GM18505 (cell line): Measurements from ENCODE around the gene CACNA1E.

Source experiments
- ATAC-seq: cut with Tn5 transposase; IDR thresholded peaks from one replicate; pipeline ENCODE4 v1.9.1; 2021; ENCODE audit not compliant: unreplicated experiment
- POLR2A ChIP-seq: IDR thresholded peaks from 4 replicates; pipeline ENCODE4 v1.6.1; 2011; ENCODE audit warnings: borderline replicate concordance; ENCODE audit not compliant: insufficient read depth, insufficient read length; ENCODE audit errors: extremely low read depth

CACNA1E gene

DNA sequence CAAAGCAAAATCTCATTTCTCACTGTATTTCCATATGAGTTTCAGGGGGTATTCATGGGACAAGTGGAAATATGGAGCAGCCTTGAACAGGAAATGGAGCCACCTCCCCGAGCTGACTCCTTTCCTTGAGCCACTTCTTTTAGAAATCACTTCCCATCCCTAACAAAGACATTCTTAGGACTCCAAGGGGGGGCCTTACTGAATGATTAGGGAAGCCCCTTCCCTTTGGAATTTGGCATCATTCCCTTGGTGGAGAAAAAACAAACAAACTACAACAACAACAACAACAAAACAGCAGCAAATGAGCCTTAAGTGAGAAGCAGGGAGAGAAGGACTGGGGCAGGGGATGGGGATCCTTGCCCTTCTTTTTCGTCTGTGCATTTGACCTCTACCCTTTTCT is 299.9 kb downstream of the CACNA1E start:
- TF ChIP-seq POLR2A: no peak
- no peak for ATAC-seq

DNA sequence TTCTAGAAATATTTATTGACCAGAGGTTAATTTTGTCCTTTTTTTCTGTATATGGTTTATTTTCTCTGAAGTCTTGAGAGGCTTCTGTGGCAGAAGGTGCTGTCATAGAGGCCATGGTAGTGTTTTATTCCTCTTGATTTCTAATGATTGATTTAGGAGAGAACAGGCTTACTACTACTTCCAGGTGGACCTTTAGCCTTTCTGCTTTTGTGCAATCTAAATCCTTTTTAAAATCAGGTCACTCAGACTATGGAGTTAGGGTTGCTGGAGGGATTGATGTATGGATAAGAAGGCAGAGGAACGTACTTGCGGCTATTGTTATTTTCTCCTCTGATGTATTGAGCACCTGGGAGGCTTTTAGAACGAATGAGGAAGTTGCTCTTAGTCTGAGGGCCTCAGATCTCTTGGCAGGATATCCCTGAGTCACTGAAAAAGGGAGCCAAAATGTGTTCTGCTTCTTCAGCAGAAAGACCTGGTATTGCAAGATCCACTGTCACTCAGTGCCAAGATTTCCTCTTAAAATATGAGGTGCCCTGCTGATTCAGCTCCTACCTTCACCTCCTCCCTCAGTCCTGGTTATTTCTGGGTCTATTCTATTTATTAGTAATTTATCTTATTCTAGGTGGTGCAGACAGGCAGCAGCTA is 300.8 kb downstream of the CACNA1E start:
- no peak for TF ChIP-seq POLR2A

DNA sequence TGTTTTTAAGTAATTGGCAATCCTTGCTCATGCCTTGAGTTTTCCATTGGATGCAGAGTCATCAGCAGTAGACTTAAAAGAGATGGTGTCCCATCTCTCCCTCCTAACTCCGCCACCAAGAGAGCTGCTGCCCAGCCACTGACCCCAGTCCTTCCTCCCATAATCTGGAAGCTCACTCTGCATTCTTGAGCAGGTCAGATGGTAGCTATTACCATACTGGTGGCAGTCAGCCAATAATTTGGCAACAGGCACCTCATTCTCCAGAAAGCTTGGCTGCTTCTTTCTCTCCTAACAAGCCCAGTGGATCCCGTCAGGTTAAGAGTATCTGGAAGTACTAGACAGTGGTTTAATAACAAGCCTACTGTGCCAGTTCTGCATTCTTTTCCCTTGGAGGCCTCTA is 306.1 kb downstream of the CACNA1E start:
- no peak for TF ChIP-seq POLR2A
- no peak for ATAC-seq

More for the DNA sequence above, 300.8 kb downstream of the CACNA1E start:
- ATAC-seq: no peak

DNA sequence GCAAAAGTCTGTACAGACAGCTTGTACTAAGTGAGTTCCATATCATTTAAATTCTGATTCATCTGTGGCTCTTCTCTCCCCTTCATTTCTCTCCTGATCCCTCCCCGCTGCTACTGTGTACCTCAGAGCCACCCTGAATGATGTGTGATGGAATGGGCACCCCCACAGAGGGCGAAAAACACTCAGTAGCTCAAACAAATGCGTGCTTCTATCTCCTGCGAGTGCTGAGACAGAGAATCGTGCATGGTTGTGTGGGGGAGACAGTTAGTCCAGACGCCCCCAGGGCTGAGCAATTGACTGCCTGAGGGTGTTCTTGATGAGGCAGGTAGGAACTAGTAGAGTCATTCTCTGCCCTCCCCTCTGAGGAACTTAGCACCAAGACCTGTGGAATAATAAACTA is 308.4 kb downstream of the CACNA1E start:
- no peak for ATAC-seq
- no peak for TF ChIP-seq POLR2A

DNA sequence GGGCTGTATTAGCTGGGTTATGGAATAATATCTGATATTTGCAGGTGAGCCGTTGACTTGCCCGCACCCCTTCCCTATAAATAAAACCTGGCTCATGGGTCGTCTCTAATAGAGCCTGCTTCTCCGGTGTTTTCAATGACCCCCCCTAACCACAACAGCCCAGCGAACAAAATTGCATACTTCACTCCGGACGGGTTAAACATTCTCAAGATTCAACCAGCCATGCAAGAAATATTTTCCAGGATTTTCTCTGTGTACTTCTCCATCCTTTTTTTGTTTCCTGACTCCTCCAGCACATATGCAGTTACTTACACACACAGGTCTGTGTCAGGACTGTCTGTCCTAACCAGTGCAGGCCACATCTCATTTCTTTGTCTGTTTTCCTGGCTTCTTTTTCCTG is 310.5 kb downstream of the CACNA1E start:
- no peak for ATAC-seq
- TF ChIP-seq POLR2A: no peak

DNA sequence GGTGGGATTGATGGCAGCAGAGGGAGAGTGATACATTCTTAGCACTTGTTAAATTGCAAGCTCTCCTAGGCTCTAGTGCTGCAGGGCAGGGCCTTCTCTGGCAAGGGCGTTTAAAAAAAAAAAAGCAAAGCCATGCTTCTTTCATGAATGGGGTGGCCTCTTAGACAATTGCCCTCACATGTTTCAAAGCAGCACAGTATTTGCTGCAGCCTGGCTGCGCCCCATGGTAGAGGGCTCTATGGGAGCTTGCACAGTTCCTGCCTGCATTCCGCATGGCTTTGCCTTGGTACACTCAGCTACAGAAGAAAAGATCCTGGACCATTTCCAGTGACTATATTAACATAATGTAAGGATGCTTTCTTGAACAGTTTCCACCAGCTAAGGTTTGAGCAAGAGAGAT is 311.0 kb downstream of the CACNA1E start:
- ATAC-seq: no peak
- TF ChIP-seq POLR2A: no peak

DNA sequence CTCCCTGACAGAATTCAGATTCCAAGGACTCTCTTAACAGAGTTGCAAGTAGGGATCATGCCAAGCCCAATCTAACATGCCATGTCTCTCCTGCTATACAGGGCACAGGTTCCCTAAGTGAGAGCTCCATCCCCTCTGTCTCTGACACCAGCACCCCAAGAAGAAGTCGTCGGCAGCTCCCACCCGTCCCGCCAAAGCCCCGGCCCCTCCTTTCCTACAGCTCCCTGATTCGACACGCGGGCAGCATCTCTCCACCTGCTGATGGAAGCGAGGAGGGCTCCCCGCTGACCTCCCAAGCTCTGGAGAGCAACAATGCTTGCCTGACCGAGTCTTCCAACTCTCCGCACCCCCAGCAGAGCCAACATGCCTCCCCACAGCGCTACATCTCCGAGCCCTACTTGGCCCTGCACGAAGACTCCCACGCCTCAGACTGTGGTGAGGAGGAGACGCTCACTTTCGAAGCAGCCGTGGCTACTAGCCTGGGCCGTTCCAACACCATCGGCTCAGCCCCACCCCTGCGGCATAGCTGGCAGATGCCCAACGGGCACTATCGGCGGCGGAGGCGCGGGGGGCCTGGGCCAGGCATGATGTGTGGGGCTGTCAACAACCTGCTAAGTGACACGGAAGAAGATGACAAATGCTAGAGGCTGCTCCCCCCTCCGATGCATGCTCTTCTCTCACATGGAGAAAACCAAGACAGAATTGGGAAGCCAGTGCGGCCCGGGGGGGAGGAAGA is 315.0 kb downstream of the CACNA1E start:
- no peak for ATAC-seq
- TF ChIP-seq POLR2A: no peak

DNA sequence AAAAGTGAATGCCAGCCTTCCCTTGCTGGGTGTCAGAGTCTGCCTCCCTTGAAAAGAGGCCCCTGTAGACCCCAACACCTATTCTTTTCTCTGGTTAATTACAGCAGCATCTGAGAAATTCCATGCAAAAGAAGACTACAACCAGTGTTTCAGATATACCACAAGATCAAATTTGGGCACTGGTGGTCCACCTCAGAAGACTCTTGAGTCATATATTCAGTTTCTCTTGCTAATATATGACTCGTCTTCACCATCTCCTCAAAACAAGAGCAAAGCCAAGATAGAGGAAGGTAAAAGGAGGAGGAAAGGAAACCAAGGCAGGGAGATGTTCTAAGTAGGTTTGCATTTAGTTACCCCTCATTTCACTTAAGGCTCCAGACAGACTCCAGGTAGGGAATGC is 318.3 kb downstream of the CACNA1E start:
- no peak for TF ChIP-seq POLR2A
- no peak for ATAC-seq

DNA sequence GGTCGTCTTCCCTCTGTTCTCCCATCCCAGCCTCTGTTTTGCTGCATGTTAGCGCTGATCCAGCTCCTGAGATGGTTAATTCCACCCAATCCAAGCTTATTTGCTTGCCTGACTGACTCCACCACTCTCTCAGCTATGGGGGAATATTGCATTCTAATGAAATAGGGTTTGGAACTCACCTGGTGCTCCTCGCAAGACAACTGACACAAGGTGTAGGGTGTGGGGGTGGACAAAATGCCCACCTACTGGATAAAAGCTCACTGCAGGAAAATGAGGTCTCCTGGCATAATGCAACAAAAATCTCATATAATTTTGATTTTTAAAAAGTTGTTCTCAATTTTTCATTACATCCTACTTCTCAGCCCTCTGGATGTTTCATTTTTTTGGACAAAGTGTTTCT is 319.1 kb downstream of the CACNA1E start:
- ATAC-seq: no peak
- no peak for TF ChIP-seq POLR2A

DNA sequence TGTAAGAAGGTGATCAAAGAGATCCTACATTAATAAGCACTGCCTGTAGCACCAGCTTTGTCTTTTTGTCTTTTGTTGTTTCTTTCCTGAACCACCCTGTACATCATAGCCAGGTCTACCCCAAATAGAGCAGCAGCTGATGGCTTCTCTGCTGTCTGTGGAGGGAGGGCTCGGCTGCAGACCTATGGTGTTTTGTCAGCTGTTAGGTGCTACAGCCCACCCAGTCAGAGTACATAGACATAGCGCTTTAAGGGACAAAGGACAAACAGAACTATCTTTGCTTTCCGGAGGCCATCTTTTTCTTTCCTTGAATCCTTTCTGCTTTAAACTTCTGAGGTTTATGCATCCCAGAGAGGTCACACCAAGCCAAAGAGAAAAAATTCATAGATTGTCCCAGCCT is 320.1 kb downstream of the CACNA1E start:
- ATAC-seq: no peak
- TF ChIP-seq POLR2A: no peak

DNA sequence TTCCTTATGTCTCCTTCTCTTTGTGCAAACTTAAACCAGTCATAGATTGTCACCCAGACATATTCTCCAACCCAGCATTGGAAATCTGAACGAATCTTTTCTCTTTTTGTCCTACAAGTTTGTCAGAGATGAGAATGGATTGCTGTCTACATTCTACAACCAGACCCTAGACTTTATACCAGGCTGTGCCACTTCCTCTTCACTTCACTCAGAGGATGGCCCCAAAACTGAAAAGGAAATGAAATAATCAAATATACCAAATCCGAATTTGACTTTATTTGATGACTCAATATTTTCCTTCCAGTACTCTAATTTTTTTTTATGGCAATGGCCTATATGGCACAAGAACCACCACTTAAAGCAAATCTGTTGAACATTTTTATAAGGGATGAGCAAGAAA is 321.7 kb downstream of the CACNA1E start:
- ATAC-seq: no peak
- no peak for TF ChIP-seq POLR2A

DNA sequence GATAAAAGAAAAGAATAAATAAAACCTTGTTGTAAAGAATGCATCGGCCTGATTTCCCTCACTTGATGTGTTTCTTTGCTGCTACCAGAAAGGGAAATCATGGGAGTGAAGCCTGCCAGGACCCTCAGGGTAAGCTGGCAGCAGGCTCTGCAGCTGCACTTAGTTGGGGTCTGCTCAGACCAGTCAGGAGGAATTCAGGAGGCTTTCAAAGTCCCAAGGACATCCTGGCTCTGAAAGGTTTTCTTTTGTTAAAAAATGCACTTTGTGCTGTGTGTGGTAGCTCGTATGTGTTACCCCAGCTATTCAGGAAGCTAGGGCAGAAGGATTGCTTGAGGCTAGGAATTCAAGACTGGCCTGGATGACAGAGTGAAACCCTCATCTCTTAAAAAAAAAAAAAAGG is 323.4 kb downstream of the CACNA1E start:
- no peak for TF ChIP-seq POLR2A
- no peak for ATAC-seq

DNA sequence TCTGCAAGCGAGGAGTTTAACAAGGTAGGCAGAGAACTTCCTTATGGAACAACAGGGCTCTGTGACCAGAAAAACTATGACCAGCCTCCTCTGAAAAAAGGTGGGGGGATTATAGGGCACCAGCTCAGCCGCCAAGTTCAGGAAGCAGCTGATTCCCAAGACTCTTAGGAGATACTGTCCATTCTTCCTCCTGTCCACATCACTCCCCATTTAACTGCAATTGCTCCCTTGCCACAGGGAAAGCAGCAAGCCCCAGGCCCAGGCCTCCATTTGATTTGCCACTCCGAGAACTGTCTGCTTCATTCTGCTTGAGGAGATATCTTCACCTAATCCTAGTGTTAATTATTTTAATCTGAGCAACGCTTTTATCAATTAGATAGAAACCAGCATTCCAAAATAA is 323.9 kb downstream of the CACNA1E start:
- ATAC-seq: no peak
- no peak for TF ChIP-seq POLR2A

DNA sequence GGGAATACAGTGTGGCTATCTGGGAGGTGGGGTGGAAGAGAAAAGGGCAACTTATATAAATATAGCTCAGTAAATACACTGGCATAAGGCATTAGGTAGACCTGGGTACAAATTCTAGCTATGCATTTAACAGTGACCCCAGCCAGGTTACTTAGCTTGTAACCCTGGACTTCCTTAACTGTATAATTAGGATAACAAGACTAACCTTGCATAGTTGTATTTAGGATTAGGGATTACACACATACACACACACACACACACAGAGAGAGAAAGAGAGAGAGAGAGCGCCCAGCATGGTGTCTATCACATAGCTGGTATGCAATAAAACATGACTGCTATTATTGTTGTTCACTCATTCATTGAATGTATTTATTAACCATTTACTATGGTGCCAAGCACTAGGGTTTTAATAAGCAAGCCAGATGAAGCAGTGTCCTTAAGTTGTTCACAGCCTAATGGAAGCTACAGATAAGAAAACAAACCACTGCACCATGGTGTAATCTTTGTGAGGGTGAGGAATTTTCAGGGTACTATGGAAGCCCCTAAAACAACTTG is 326.8 kb downstream of the CACNA1E start:
- ATAC-seq: no peak

More for the DNA sequence above, 326.8 kb downstream of the CACNA1E start:
- no peak for TF ChIP-seq POLR2A
